ENCODE measurements around the gene RADX. TPM values are rescaled to one million over a fixed set of nuclear protein-coding genes. Genes with fewer than 3 reads are reported as not detected.

The RADX gene
- total and polyA plus RNA-seq, 2 of the 13 experiments (the other 11 are each of a cell fraction or from before 2014, with no cell fraction given), result 1.1 to 2.7 TPM

GRCh38 chrX:106611679-106612392, at the start of gene RADX (continued):
- 0 out of 2 replicates have a peak, but pooled peaks have one; percentile 25 for TF ChIP-seq ZNF574 (CRISPR knock-in tag; IDR thresholded peaks at IDR 0.05)
- TF ChIP-seq RFX5 (IDR thresholded peaks at IDR 0.05; ENCODE audit: low read depth, low read length), result peak; percentile 88

GRCh38 chrX:106564986-106565385, 46.8 kb upstream of the RADX start:
- Histone ChIP-seq H3K4me3 (replicated peaks in 1 of 3; ENCODE audit: insufficient read depth in 1 of 3, low read depth in 2 of 3, low read length in 3 of 3) (no peak overlapping the region), H4K20me1 (ENCODE audit: insufficient read depth, low read length) (no peaks in the 10 kb centered on the region), H3K36me3 (replicated peaks in 1 of 2; ENCODE audit: control insufficient read depth in 1 of 2, insufficient read depth in 2 of 2, low read length in 2 of 2) (no peaks in the 10 kb centered on the region), H3K9me3 (ENCODE audit: low read length) (no peaks in the 10 kb centered on the region), H3K9ac (ENCODE audit: insufficient read depth, low read depth, low read length) (no peak overlapping the region), H3K27me3 (ENCODE audit: control insufficient read depth in 1 of 2, insufficient read depth in 2 of 2, low read length in 2 of 2) (no peaks in the 10 kb centered on the region), H3K27ac (ENCODE audit: extremely low read length, insufficient read depth, low read length) (no peak overlapping the region), H2AFZ (ENCODE audit: low read length) (no peak overlapping the region), H3K4me1 (ENCODE audit: insufficient read depth, low read length) (0 out of 2 replicates have a peak, but pooled peaks cover 7% of the 10 kb centered on the region), H3K4me2 (ENCODE audit: low read depth, low read length) (no peak overlapping the region), H3K79me2 (ENCODE audit: insufficient read depth, low read length) (no peaks in the 10 kb centered on the region)
- in situ Hi-C loops (cut with HindIII; ENCODE audit: extremely low pct_ligation_motif_present, low pct_unique_long_range_greater_than_20kb), result no loop called here
- FAIRE-seq (no peak), ATAC-seq (no peak), DNase-seq (ENCODE audit: low spot score) (no peak)
- intact Hi-C loops (cut with micrococcal nuclease; ENCODE audit: unreplicated experiment), result no loop called here
- WGBS (ENCODE audit: low lambda C conversion rate), result 14% methylated on average over 2 of the region's 2 CpGs
- ChIA-PET POLR2A (no interaction called here), CTCF (ENCODE audit: low intra/inter-chr PET ratio, low total read pairs) (no interaction called here)
- no TSS peak for BruUV-seq (replicated peaks)
- TF ChIP-seq ZNF160 (CRISPR knock-in tag; IDR thresholded peaks at IDR 0.05) (no peak), PHF5A (CRISPR knock-in tag; IDR thresholded peaks at IDR 0.05; ENCODE audit: low read depth, unreplicated experiment) (no peak), PHF8 (CRISPR knock-in tag; IDR thresholded peaks at IDR 0.05) (no peak), KLF9 (CRISPR knock-in tag; IDR thresholded peaks at IDR 0.05; ENCODE audit: low read depth) (no peak), ZNF331 (CRISPR knock-in tag; IDR thresholded peaks at IDR 0.05) (no peak), ZNF503 (CRISPR knock-in tag; IDR thresholded peaks at IDR 0.05) (no peak), GABPB1 (CRISPR knock-in tag; IDR thresholded peaks at IDR 0.05) (no peak), MLX (CRISPR knock-in tag; IDR thresholded peaks at IDR 0.05) (no peak), TSC22D2 (CRISPR knock-in tag; IDR thresholded peaks at IDR 0.05; ENCODE audit: borderline replicate concordance) (no peak), RNF219 (CRISPR knock-in tag; IDR thresholded peaks at IDR 0.05) (no peak)
